Heart left ventricle (tissue), 16 donors: ENCODE results near the gene HTR1D. TPM values are rescaled to one million over a fixed set of nuclear protein-coding genes. Genes with fewer than 3 reads are reported as not detected.
A peak's percentile ranks its signal among the peaks of the same experiment; 100 is the strongest.

ENCODE experiments used
- ATAC-seq, 4 donors: fragments of 200-7000 bp; cut with Tn5 transposase; one replicate each; pipeline ENCODE4 v1.9.1; 2020 to 2022; ENCODE audit warnings: moderate library complexity in 4 of 4, mild to moderate bottlenecking in 3 of 4, moderate number of reproducible peaks in 1 of 4
- DNase-seq, 5 donors: peaks; one replicate each; pipeline ENCODE4 v3.0.0-alpha.2; 2020
- H3K27ac ChIP-seq, 12 donors: fragments of 200-600 bp; sonication (generic) in 4 of 12; one replicate each; pipeline versions ENCODE4 v1.5.0 to v1.8.0; 2016 to 2022; ENCODE audit warnings: mild to moderate bottlenecking in 2 of 12
- H3K27me3 ChIP-seq, 9 donors: fragments of 200-600 bp; sonication (generic) in 2 of 9; one replicate each; pipeline versions ENCODE4 v1.5.1 to v1.8.0; 2016 to 2022; ENCODE audit warnings: mild to moderate bottlenecking in 3 of 9
- H3K36me3 ChIP-seq, 9 donors: fragments of 200-600 bp; sonication (generic) in 2 of 9; one replicate each; pipeline versions ENCODE4 v1.5.0 to v1.8.0; 2018 to 2022; ENCODE audit warnings: mild to moderate bottlenecking in 2 of 9
- H3K4me1 ChIP-seq, 12 donors: fragments of 200-600 bp; sonication (generic) in 4 of 12; one replicate each; pipeline versions ENCODE4 v1.5.0 to v1.8.0; 2016 to 2022; ENCODE audit warnings: mild to moderate bottlenecking in 3 of 12
- H3K4me3 ChIP-seq, 12 donors: fragments of 200-600 bp; sonication (generic) in 4 of 12; one replicate each; pipeline versions ENCODE4 v1.5.0 to v1.8.0; 2017 to 2022; ENCODE audit warnings: mild to moderate bottlenecking in 9 of 12, moderate library complexity in 4 of 12
- H3K9me3 ChIP-seq, 12 donors: fragments of 200-600 bp; sonication (generic) in 4 of 12; one replicate each; pipeline versions ENCODE4 v1.5.0 to v1.8.0; 2016 to 2022; ENCODE audit warnings: mild to moderate bottlenecking in 1 of 12
- POLR2A ChIP-seq, 2 donors: fragments of 450-650 bp; IDR thresholded peaks; one replicate each; pipeline ENCODE4 v1.6.1; 2017; ENCODE audit warnings: antibody characterized with exemption in 2 of 2, mild to moderate bottlenecking in 2 of 2, moderate library complexity in 2 of 2
- WGBS, 4 donors: extraction: QIAGEN DNeasy Blood & Tissue Kit in 2 of 4; methylation state at CpG; one replicate each; pipeline versions ENCODE4 v1.1.5 to v1.1.7; 2013 to 2018; 5-methylcytosine and 5-hydroxymethylcytosine counted together
- intact Hi-C, 10 donors: fragments of 100-400 bp; cut with DNase I; formaldehyde crosslinking; loops; one replicate each; pipeline versions ENCODE4 v1.11.1 to v1.14.2; 2022
- polyA plus RNA-seq, 2 donors: library from polyadenylated mRNA; stranded (reverse); fragments of 200-250 nt; gene quantifications; one replicate each; pipeline ENCODE4 v1.2.3, GENCODE V29; 2013
- total RNA-seq, 9 donors: library from RNA; depleted of rRNA in 2 of 9; stranded (reverse); fragments of >200 nt in 2 of 9; fragmentation: NEBNext Ultra II Directional in 3 of 9; extraction: Animal tissue kit (Norgen Biotek cat#: 25700) in 3 of 9; gene quantifications; one replicate each; pipeline versions ENCODE4 v1.1.0 to v1.2.4, GENCODE V29; 2016 to 2023
- TF ChIP-seq, protein P1 (sequence below), 12 donors: fragments of 200-600 bp; sonication (generic) in 4 of 12; IDR thresholded peaks; one replicate each; pipeline versions ENCODE4 v1.5.0 to v1.8.0; 2018 to 2022; ENCODE audit warnings: antibody characterized with exemption in 12 of 12, mild to moderate bottlenecking in 5 of 12
- donor health status: ischemic (EF 13 %, LVEDD 7.1; RV severe dilation, severe dysfunction).
- donor health status: healthy with polysubstance abuse.
- donor health status: DM: no; HTN: yes; CAD: no.
- donor health status: DM: no; HTN: no; CAD: no.
- donor health status: ischemic (EF 25% LVEDD 6.9; RV normal size, moderate dysfunction).
- donor health status: ischemic (EF 25% LVEDD 5.7; RV mildly dilated, moderate dysfunction).
- donor health status: healthy.
- donor health status: DM: yes; HTN: yes; CAD: no.
- donor health status: ischemic (EF 35%, LVEDD 5.7; RV mildly dilated, moderate dysfunction).
- donor health status: nonischemic (EF 11% LVEDD 7.7; RV severe dilation, severe dysfunction).
- donor health status: DM: yes; HTN: yes; CAD: no.
- donor health status: PGD.
- donor health status: ischemic (EF 29% LVEDD 5.4; RV normal size, mild dysfunction).
- donor health status: nonischemic (EF 23%, LVEDD 6.1; RV moderate dilation, normal function).

The HTR1D gene
- total and polyA plus RNA-seq, 11 donors: 0.01 to 0.16 (median 0.07) TPM; not detected in 7

DNA sequence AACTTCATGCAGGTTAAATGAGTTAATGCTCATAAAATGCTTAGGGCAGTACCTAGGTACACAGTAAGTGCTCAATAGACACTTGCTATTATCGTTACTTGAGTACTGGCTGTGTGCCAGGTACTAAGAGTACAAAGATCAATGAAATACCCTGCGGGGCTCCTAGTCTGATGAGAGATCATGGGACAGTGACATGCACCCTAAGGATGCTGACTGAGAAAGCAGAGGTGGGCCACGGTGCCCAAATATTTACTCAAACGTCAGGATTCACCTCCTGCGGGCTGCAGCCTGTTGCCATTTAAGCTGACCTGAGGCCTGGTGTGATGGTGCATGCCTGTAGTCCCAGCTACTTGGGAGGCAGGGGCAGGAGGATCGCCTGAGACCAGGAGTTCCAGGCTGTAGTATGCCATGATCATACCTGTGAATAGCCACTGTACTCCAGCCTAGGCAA, 28.8 kb downstream of the HTR1D start:
- WGBS, 4 donors: 67 to 79% (median 70%) methylated on average over 6 of the region's 6 CpGs
- H3K27me3 ChIP-seq: no peaks in the 10 kb centered on the region
- H3K9me3 ChIP-seq: no peaks in the 10 kb centered on the region
- no peaks in the 10 kb centered on the region for H3K36me3 ChIP-seq
- no peak for TF ChIP-seq POLR2A (IDR thresholded peaks at IDR 0.05)
- TF ChIP-seq, protein P1, sequence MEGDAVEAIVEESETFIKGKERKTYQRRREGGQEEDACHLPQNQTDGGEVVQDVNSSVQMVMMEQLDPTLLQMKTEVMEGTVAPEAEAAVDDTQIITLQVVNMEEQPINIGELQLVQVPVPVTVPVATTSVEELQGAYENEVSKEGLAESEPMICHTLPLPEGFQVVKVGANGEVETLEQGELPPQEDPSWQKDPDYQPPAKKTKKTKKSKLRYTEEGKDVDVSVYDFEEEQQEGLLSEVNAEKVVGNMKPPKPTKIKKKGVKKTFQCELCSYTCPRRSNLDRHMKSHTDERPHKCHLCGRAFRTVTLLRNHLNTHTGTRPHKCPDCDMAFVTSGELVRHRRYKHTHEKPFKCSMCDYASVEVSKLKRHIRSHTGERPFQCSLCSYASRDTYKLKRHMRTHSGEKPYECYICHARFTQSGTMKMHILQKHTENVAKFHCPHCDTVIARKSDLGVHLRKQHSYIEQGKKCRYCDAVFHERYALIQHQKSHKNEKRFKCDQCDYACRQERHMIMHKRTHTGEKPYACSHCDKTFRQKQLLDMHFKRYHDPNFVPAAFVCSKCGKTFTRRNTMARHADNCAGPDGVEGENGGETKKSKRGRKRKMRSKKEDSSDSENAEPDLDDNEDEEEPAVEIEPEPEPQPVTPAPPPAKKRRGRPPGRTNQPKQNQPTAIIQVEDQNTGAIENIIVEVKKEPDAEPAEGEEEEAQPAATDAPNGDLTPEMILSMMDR (IDR thresholded peaks at IDR 0.05): no peak
- H3K27ac ChIP-seq: no peak overlapping the region
- intact Hi-C loops: loop anchor here in 5 of 10 donors (5.0 to 10.0 kb wide), 3 partner anchors 211 to 216 kb away; partner anchors contain the start of gene LACTBL1 (in 2 of the 5)
- no peak for ATAC-seq
- H3K4me3 ChIP-seq: no peak overlapping the region
- no peak for DNase-seq
- H3K4me1 ChIP-seq: peaks cover 0 to 8% (median 5%) of the 10 kb centered on the region in 12 donors

DNA sequence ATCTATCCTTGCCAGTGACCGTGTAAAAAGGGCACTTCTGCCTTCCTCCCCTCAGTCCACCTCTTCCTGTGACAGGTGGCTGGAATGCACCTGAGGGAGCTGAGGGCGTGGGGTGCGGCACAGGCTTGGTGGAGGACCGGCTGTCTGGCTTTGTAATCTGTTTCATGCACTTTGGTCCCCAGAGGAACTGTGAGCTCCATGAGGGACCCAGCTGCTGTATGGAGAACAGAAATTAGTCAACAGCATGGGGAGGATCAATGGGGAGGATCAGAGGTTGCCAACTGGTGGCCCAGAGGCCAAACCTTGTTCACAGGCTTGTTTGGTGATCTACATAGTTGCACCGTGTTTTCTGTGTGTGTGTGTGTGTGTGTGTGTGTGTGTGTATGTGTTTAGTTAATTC, 29.7 kb downstream of the HTR1D start:
- no peak for DNase-seq
- Histone ChIP-seq H3K4me3 (no peak overlapping the region), H3K4me1 (peaks cover 0 to 8% (median 5%) of the 10 kb centered on the region in 12 donors), H3K36me3 (no peaks in the 10 kb centered on the region), H3K27me3 (no peaks in the 10 kb centered on the region), H3K27ac (no peak overlapping the region), H3K9me3 (no peaks in the 10 kb centered on the region)
- intact Hi-C loops: loop anchor here in 5 of 10 donors (5.0 to 10.0 kb wide), 3 partner anchors 210 to 215 kb away; partner anchors contain the start of gene LACTBL1 (in 2 of the 5)
- TF ChIP-seq POLR2A (IDR thresholded peaks at IDR 0.05): no peak
- TF ChIP-seq, protein P1 (IDR thresholded peaks at IDR 0.05): no peak
- 67 to 84% (median 79%) methylated on average over 5 of the region's 5 CpGs for WGBS, 4 donors
- no peak for ATAC-seq

DNA sequence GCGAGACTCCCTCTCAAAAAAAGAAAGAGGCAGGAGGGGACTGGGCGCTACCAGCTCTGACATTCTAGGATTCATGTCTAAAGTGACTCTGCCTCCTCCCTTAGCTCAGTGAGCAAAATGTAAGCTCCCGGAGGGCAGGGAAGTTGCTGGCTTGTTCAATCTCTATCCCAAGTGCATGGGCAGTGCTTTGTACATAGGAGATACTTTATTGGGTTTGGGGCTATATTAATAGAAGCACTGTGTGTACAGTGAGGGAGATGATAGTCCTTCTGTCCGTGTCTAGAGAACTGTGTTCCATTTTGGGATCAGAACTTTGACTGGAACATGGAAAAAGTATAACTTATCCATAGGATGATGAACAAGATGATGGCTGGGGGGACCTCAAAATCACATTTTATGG, 31.9 kb downstream of the HTR1D start:
- Histone ChIP-seq H3K9me3 (no peaks in the 10 kb centered on the region), H3K27me3 (no peaks in the 10 kb centered on the region), H3K27ac (no peak overlapping the region), H3K4me3 (no peak overlapping the region), H3K36me3 (no peaks in the 10 kb centered on the region), H3K4me1 (peaks cover 0 to 8% (median 5%) of the 10 kb centered on the region in 12 donors)
- intact Hi-C loops: loop anchor here in 9 of 10 donors (2.0 to 10.0 kb wide), 4 partner anchors 208 to 213 kb away; partner anchors contain the start of gene LACTBL1 (in 2 of the 9)
- DNase-seq (no peak), ATAC-seq (no peak)
- TF ChIP-seq, protein P1 (IDR thresholded peaks at IDR 0.05): no peak
- TF ChIP-seq POLR2A (IDR thresholded peaks at IDR 0.05): no peak
- WGBS, 4 donors: 57 to 81% (median 71%) methylated on average over 4 of the region's 4 CpGs

DNA sequence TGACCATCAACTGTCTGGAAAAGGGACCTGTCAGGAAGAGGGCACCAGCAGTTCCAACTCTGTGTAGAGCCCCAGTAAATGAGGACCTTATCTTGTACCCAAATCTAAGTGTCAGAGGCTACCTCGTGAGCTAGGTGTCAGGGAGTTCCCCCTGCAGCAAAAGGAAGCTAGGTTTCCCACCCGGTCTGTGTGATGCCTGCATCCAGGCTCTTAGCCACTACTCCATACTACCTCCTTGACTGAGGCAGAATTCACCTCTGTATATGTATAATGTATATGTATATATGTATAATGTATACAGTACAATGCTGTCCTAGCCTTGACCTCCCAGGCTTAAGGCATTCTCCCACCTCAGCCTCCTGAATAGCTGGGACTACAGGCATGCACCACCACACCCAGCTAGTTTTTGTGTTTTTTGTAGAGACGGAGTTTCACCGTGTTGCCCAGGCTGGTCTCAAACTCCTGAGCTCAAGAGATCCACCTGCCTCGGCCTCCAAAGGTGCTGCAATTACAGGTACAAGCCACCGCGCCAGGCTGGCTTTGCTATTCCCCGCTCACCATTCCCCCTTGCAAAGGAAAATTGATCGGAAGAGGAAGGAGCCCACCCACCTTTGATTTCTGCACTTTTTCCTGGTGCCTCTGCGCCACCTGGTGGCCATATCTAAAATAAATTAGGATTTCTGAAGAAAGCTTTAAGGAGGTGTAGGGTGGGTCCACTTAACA, 32.9 kb downstream of the HTR1D start:
- peak; percentile 18 to 42 (median 22) for ATAC-seq

More for the DNA sequence above, 32.9 kb downstream of the HTR1D start:
- TF ChIP-seq POLR2A (IDR thresholded peaks at IDR 0.05): no peak
- TF ChIP-seq, protein P1 (IDR thresholded peaks at IDR 0.05): peak; percentile 57 to 93 (median 86)
- 7 to 18% (median 12%) methylated on average over 10 of the region's 10 CpGs for WGBS, 4 donors
- no peaks in the 10 kb centered on the region for H3K36me3 ChIP-seq
- intact Hi-C loops: loop anchor here in 9 of 10 donors (1.0 to 10.0 kb wide), 5 partner anchors 85 to 210 kb away; partner anchors contain the start of gene LACTBL1 (in 1 of the 9)
- H3K4me1 ChIP-seq: peaks cover 0 to 8% (median 5%) of the 10 kb centered on the region in 12 donors
- H3K27ac ChIP-seq: no peak overlapping the region
- H3K4me3 ChIP-seq: peak overlapping the region in 9 of 12 donors; percentile 37 to 58 (median 44)
- no peaks in the 10 kb centered on the region for H3K9me3 ChIP-seq
- DNase-seq: peak in 1 of 5 donors; percentile 23
- H3K27me3 ChIP-seq: no peaks in the 10 kb centered on the region
